Measurements from ENCODE around the gene PPP1R16B.

GRCh38 chr20:38917657-38918056, 112.2 kb downstream of the PPP1R16B start:
- TF ChIP-seq EZH2 (IDR thresholded peaks at IDR 0.05; ENCODE audit: borderline replicate concordance, low read length): no peak
- TF ChIP-seq, protein P1, sequence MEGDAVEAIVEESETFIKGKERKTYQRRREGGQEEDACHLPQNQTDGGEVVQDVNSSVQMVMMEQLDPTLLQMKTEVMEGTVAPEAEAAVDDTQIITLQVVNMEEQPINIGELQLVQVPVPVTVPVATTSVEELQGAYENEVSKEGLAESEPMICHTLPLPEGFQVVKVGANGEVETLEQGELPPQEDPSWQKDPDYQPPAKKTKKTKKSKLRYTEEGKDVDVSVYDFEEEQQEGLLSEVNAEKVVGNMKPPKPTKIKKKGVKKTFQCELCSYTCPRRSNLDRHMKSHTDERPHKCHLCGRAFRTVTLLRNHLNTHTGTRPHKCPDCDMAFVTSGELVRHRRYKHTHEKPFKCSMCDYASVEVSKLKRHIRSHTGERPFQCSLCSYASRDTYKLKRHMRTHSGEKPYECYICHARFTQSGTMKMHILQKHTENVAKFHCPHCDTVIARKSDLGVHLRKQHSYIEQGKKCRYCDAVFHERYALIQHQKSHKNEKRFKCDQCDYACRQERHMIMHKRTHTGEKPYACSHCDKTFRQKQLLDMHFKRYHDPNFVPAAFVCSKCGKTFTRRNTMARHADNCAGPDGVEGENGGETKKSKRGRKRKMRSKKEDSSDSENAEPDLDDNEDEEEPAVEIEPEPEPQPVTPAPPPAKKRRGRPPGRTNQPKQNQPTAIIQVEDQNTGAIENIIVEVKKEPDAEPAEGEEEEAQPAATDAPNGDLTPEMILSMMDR (IDR thresholded peaks at IDR 0.05; ENCODE audit: low read length): no peak

All from OCI-LY1 (cell line).